ENCODE measurements around the gene GDPGP1. TPM values are rescaled to one million over a fixed set of nuclear protein-coding genes. Genes with fewer than 3 reads are reported as not detected.
A peak's percentile ranks its signal among the peaks of the same experiment; 100 is the strongest.

The GDPGP1 gene
- polyA plus RNA-seq, 1 experiment, result 4.8 TPM

DNA sequence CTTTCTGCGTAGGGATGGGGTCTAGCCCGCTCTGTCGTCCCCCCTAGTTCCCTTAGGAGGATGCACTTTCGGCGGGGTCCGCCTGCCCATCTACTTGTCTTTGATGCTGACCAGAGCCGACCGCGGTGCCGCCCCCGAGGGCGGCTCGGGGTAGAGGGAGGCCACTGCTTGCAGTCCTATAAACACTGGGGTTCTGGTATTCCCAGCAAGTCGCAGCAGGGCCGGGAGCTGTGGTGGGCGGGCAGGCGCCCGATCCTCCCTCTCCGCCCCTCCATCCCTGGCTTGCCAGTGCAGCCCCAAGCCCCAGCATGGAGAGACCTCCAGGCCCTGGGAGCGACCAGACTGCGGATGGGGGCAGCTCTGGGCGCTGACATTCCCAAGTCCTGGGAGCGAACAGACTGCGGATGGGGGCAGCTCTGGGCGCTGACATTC lies 32.0 kb upstream of the GDPGP1 start:
- TF ChIP-seq, protein P1, sequence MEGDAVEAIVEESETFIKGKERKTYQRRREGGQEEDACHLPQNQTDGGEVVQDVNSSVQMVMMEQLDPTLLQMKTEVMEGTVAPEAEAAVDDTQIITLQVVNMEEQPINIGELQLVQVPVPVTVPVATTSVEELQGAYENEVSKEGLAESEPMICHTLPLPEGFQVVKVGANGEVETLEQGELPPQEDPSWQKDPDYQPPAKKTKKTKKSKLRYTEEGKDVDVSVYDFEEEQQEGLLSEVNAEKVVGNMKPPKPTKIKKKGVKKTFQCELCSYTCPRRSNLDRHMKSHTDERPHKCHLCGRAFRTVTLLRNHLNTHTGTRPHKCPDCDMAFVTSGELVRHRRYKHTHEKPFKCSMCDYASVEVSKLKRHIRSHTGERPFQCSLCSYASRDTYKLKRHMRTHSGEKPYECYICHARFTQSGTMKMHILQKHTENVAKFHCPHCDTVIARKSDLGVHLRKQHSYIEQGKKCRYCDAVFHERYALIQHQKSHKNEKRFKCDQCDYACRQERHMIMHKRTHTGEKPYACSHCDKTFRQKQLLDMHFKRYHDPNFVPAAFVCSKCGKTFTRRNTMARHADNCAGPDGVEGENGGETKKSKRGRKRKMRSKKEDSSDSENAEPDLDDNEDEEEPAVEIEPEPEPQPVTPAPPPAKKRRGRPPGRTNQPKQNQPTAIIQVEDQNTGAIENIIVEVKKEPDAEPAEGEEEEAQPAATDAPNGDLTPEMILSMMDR (IDR thresholded peaks at IDR 0.05; ENCODE audit: insufficient read depth, low read depth, low read length), result no peak
- H3K27me3 ChIP-seq (ENCODE audit: control insufficient read depth, insufficient read depth, low read length), result no peaks in the 10 kb centered on the region
- DNase-seq (ENCODE audit: low read depth), result no peak
- H3K4me3 ChIP-seq (ENCODE audit: low read depth, low read length), result peak overlapping the region; percentile 78
- POLR2A ChIA-PET, result no interaction called here
- H3K36me3 ChIP-seq (ENCODE audit: control insufficient read depth, insufficient read depth, low read length), result peaks cover 3% of the 10 kb centered on the region
- CTCF ChIA-PET, result interaction anchor here (0.7 to 3.3 kb wide), 5 partner anchors 12 to 92 kb away, joined by 4 to 18 read pairs (median 4); no protein-coding TSS in a partner anchor

DNA sequence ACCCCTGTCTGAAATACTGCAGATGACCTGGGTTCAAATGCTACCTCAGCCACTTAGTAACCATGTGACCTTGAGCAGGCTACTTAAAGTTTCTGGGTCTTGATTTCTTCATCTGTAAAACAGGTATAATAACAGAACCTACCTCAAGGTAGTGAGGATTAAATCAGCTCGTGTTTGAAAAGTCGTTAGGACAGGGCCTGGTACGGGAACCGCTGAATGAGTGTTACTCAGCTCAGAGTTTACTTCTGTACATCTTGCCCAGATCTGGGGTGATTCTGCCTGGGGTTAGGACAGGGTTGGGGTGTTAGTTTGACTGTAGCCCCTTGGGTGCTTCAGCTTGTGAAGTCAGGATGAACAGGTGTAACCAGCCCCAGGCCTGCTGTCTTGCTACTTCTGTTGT lies 31.1 kb upstream of the GDPGP1 start:
- CTCF ChIA-PET, result interaction anchor here (1.2 to 1.8 kb wide), 2 partner anchors 11 to 18 kb away, joined by 4 read pairs; no protein-coding TSS in a partner anchor
- TF ChIP-seq, protein P1 (IDR thresholded peaks at IDR 0.05; ENCODE audit: insufficient read depth, low read depth, low read length), result no peak
- POLR2A ChIA-PET, result no interaction called here
- no peak for DNase-seq (ENCODE audit: low read depth)
- H3K36me3 ChIP-seq (ENCODE audit: control insufficient read depth, insufficient read depth, low read length), result peaks cover 3% of the 10 kb centered on the region
- H3K27me3 ChIP-seq (ENCODE audit: control insufficient read depth, insufficient read depth, low read length), result no peaks in the 10 kb centered on the region
- H3K4me3 ChIP-seq (ENCODE audit: low read depth, low read length), result no peak overlapping the region

DNA sequence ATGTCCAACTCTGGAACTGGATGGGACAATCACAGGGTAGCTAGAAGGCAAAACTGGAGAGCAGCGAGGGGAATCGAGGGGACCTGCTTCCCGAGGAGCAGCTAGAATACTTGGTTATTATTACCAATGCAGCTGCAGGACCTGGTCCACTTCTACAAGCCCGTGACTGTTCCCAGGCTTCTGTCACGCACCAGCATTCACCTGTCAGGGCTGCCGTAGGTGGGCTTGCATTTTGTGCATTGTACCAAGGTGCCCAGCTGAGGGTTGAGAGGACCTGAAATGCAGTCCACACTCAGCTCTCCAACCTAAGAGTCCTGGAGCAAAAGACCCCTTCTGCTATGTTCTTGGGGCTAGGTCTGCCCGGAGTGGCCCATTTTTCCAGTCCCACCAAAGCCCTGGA lies 30.5 kb upstream of the GDPGP1 start:
- ChIA-PET POLR2A (no interaction called here), CTCF (interaction anchor here (1.2 kb wide), 1 partner anchor 18 kb away, joined by 4 read pairs; no protein-coding TSS in a partner anchor)
- peaks cover 3% of the 10 kb centered on the region for H3K36me3 ChIP-seq (ENCODE audit: control insufficient read depth, insufficient read depth, low read length)
- no peaks in the 10 kb centered on the region for H3K27me3 ChIP-seq (ENCODE audit: control insufficient read depth, insufficient read depth, low read length)
- H3K4me3 ChIP-seq (ENCODE audit: low read depth, low read length), result no peak overlapping the region
- DNase-seq (ENCODE audit: low read depth), result no peak
- TF ChIP-seq, protein P1 (IDR thresholded peaks at IDR 0.05; ENCODE audit: insufficient read depth, low read depth, low read length), result no peak

DNA sequence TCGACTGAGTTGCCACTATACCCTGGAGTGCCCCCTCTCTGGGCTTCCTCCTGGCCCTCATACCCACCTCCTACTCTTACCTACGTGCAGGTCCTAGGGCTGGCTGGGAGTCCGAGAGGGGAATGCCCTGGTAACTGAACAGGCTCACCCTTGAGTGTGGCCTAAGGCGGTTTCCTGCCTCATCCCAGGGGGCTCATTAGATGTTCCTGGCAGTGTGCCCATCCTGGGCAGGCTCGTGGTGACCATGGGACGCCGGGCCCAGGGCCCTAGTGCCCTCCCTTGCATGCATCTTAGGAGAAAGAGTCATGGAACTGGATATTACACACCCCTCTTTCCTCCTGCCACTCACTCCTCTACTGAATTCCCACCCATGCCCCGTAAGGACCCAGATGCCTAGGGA lies 30.1 kb upstream of the GDPGP1 start:
- TF ChIP-seq, protein P1 (IDR thresholded peaks at IDR 0.05; ENCODE audit: insufficient read depth, low read depth, low read length), result no peak
- no peak for DNase-seq (ENCODE audit: low read depth)
- ChIA-PET CTCF (no interaction called here), POLR2A (no interaction called here)
- no peaks in the 10 kb centered on the region for H3K27me3 ChIP-seq (ENCODE audit: control insufficient read depth, insufficient read depth, low read length)
- H3K4me3 ChIP-seq (ENCODE audit: low read depth, low read length), result no peak overlapping the region
- H3K36me3 ChIP-seq (ENCODE audit: control insufficient read depth, insufficient read depth, low read length), result peaks cover 3% of the 10 kb centered on the region

DNA sequence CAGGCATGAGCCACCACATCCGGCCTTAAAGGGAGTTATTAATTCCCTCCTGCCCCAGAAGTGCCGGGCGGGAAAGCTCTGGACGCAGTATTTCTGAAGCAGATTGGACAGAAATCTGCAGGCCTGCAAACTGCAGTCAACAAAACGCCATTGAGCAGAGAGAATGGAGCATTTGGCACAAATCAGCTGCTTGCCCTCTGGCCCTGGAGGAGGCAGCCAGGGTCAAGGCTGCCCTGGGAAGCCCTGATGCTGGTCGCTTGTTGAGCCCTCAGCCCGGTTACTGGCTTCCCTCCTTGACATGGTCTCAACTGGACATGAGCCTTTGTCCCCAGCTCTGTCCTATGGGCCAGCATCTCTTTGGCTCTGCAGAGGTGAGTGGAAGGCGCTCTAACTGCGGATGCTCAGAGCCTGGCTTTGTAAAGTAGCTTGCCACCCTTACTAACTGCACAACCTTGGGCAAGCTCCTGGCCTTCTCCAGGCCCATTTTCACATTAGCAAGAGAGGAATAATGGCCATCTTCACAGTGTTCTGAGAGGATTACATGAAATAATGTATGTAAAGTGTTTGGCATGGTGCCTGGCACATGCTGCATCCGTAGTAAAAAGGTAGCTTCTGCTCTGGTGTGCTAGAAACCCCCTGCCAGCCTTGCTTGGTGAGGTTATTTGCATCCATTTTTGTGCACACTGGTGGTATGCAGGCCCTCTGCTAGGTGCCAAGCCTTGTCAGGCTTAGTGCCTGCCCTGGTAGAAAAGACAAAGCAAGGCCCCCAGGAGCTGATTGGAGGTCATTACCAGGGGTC lies 28.8 kb upstream of the GDPGP1 start:
- peaks cover 3% of the 10 kb centered on the region for H3K36me3 ChIP-seq (ENCODE audit: control insufficient read depth, insufficient read depth, low read length)
- TF ChIP-seq, protein P1 (IDR thresholded peaks at IDR 0.05; ENCODE audit: insufficient read depth, low read depth, low read length), result no peak
- CTCF ChIA-PET, result interaction anchor here (1.0 to 1.3 kb wide), 3 partner anchors 9 to 16 kb away, joined by 4 to 5 read pairs (median 5); no protein-coding TSS in a partner anchor
- H3K4me3 ChIP-seq (ENCODE audit: low read depth, low read length), result no peak overlapping the region
- POLR2A ChIA-PET, result no interaction called here
- no peaks in the 10 kb centered on the region for H3K27me3 ChIP-seq (ENCODE audit: control insufficient read depth, insufficient read depth, low read length)
- DNase-seq (ENCODE audit: low read depth), result no peak
